Kidney tubule cell (primary cell): ENCODE measurements around the gene ACBD6.
A peak's percentile ranks its signal among the peaks of the same experiment; 100 is the strongest.

Source experiments
- DNase-seq: peaks from one replicate; pipeline ENCODE4 v3.0.0-alpha.2; 2018; ENCODE audit warnings: low spot score

Gene ACBD6

GRCh38 chr1:180524915-180525714 lies 22.7 kb upstream of the ACBD6 start:
- DNase-seq: no peak

GRCh38 chr1:180524160-180524914 lies 22.0 kb upstream of the ACBD6 start:
- no peak for DNase-seq

- no peak for DNase-seq
These were observed 19.8 kb upstream of the ACBD6 start for GRCh38 chr1:180522213-180522515.

- DNase-seq: peak; percentile 73
These were observed 19.3 kb upstream of the ACBD6 start for GRCh38 chr1:180521474-180522212.

- DNase-seq: no peak
These were observed 17.5 kb upstream of the ACBD6 start for GRCh38 chr1:180519846-180520245.

GRCh38 chr1:180515857-180516388 lies 13.5 kb upstream of the ACBD6 start:
- DNase-seq: peak; percentile 81

GRCh38 chr1:180515364-180515763 lies 13.0 kb upstream of the ACBD6 start:
- DNase-seq: no peak

- no peak for DNase-seq
These were observed 11.2 kb upstream of the ACBD6 start for GRCh38 chr1:180513531-180513930.

GRCh38 chr1:180510882-180511281 lies 8.5 kb upstream of the ACBD6 start:
- DNase-seq: no peak

- DNase-seq: no peak
These were observed 6.3 kb upstream of the ACBD6 start for GRCh38 chr1:180508725-180509097.

- DNase-seq: no peak
These were observed 5.7 kb upstream of the ACBD6 start for GRCh38 chr1:180507795-180508724.

GRCh38 chr1:180505732-180506335 lies 3.5 kb upstream of the ACBD6 start:
- DNase-seq: no peak

- no peak for DNase-seq
These were observed 1.8 kb upstream of the ACBD6 start for GRCh38 chr1:180504186-180504585.

GRCh38 chr1:180503280-180503862 lies 994 bp upstream of the ACBD6 start:
- peak; percentile 51 for DNase-seq

GRCh38 chr1:180501865-180502360 lies 464 bp downstream of the ACBD6 start:
- DNase-seq: peak; percentile 81

- no peak for DNase-seq
These were observed 1.7 kb downstream of the ACBD6 start for GRCh38 chr1:180500689-180501088.

- DNase-seq: peak; percentile 51
These were observed 3.8 kb downstream of the ACBD6 start for GRCh38 chr1:180498594-180498993.

GRCh38 chr1:180497826-180498225 lies 4.6 kb downstream of the ACBD6 start:
- no peak for DNase-seq

- no peak for DNase-seq
These were observed 8.0 kb downstream of the ACBD6 start for GRCh38 chr1:180494370-180494769.

- no peak for DNase-seq
These were observed 12.4 kb downstream of the ACBD6 start for GRCh38 chr1:180489976-180490375.

- DNase-seq: no peak
These were observed 13.1 kb downstream of the ACBD6 start for GRCh38 chr1:180489313-180489712.
